ENCODE measurements around the gene ZNF625.

DNA sequence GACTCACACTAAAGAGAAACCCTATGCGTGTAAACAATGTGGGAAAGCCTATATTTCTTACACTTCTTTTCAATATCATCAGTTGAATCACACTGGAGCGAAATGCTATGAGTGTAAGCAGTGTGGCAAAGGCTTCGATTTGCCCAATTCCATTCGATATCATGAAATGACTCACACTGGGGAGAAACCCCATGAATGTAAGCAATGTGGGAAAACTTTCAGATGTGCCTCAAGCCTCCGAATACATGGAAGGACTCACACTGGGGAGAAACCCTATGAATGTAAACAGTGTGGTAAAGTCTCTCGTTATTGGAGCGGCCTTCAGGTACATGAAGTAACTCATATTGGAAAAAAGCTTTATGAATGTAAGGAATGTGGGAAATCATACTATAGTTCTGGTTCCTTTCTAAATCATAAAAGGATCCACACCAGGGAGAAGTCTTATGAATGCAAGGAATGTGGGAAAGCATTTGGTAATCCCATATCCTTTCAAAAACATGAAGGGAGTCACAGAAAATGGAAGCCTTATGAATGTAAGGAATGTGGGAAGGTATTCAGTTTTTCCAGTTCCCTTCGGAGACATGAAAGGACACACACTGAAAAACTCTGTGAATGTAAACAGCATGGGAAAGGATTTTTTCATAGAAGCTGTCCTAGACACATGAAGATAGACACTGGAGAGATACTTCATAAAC is 44.4 kb downstream of the ZNF625 start:
- TF ChIP-seq, protein P1, sequence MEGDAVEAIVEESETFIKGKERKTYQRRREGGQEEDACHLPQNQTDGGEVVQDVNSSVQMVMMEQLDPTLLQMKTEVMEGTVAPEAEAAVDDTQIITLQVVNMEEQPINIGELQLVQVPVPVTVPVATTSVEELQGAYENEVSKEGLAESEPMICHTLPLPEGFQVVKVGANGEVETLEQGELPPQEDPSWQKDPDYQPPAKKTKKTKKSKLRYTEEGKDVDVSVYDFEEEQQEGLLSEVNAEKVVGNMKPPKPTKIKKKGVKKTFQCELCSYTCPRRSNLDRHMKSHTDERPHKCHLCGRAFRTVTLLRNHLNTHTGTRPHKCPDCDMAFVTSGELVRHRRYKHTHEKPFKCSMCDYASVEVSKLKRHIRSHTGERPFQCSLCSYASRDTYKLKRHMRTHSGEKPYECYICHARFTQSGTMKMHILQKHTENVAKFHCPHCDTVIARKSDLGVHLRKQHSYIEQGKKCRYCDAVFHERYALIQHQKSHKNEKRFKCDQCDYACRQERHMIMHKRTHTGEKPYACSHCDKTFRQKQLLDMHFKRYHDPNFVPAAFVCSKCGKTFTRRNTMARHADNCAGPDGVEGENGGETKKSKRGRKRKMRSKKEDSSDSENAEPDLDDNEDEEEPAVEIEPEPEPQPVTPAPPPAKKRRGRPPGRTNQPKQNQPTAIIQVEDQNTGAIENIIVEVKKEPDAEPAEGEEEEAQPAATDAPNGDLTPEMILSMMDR (conservative IDR thresholded peaks at IDR 0.05), result no peak
- no peak for TF ChIP-seq ZFX (IDR thresholded peaks at IDR 0.05)
